Testis (tissue), 2 donors: Measurements from ENCODE around the gene TEX13C.

ENCODE experiments used
- POLR2A ChIP-seq: fragments of 450-650 bp; IDR thresholded peaks from one replicate; pipeline ENCODE4 v1.6.1; 2017; ENCODE audit warnings: antibody characterized with exemption, mild to moderate bottlenecking, moderate library complexity
- TF ChIP-seq, protein P1 (sequence below), 3 experiments: fragments of 450-650 bp in 2 of 3; fragments of 200-600 bp in 1 of 3; sonication (generic) in 1 of 3; IDR thresholded peaks; one replicate each; pipeline ENCODE4 v1.5.1; 2016 to 2019; ENCODE audit warnings: antibody characterized with exemption in 3 of 3, mild to moderate bottlenecking in 2 of 3, moderate library complexity in 1 of 3

DNA sequence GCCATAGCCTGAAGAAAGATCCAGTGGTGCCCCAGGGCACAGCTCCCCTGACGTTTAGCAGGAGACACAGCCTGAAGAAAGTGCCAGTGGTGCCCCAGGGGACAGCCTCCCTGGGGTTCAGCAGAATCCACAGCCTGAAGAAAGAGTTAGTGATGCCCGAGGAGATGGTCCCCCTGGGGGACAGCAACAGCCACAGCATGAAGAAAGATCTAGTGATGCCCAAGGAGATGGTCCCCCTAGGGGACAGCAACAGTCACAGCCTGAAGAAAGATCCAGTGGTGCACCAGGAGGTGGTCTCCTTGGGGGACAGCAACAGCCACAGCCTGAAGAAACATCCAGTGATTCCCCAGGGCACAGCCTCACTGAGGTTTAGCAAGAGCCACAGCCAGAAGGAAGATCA is 2.8 kb downstream of the TEX13C start:
- TF ChIP-seq, protein P1, sequence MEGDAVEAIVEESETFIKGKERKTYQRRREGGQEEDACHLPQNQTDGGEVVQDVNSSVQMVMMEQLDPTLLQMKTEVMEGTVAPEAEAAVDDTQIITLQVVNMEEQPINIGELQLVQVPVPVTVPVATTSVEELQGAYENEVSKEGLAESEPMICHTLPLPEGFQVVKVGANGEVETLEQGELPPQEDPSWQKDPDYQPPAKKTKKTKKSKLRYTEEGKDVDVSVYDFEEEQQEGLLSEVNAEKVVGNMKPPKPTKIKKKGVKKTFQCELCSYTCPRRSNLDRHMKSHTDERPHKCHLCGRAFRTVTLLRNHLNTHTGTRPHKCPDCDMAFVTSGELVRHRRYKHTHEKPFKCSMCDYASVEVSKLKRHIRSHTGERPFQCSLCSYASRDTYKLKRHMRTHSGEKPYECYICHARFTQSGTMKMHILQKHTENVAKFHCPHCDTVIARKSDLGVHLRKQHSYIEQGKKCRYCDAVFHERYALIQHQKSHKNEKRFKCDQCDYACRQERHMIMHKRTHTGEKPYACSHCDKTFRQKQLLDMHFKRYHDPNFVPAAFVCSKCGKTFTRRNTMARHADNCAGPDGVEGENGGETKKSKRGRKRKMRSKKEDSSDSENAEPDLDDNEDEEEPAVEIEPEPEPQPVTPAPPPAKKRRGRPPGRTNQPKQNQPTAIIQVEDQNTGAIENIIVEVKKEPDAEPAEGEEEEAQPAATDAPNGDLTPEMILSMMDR (IDR thresholded peaks at IDR 0.05): no peak
- TF ChIP-seq POLR2A: no peak
